Measurements from ENCODE around the gene SH2D3A.
"Not testable (repeated sequence)": the region's sequence is repeated elsewhere in the genome, so short reads cannot be mapped to it uniquely, and the experiment has no call there.

The SH2D3A gene

GRCh38 chr19:6754653-6755463 lies 12.4 kb downstream of the SH2D3A start:
- no peak for DNase-seq

- no peak for DNase-seq
Measured at GRCh38 chr19:6754136-6754535, 13.1 kb downstream of the SH2D3A start.

DNA sequence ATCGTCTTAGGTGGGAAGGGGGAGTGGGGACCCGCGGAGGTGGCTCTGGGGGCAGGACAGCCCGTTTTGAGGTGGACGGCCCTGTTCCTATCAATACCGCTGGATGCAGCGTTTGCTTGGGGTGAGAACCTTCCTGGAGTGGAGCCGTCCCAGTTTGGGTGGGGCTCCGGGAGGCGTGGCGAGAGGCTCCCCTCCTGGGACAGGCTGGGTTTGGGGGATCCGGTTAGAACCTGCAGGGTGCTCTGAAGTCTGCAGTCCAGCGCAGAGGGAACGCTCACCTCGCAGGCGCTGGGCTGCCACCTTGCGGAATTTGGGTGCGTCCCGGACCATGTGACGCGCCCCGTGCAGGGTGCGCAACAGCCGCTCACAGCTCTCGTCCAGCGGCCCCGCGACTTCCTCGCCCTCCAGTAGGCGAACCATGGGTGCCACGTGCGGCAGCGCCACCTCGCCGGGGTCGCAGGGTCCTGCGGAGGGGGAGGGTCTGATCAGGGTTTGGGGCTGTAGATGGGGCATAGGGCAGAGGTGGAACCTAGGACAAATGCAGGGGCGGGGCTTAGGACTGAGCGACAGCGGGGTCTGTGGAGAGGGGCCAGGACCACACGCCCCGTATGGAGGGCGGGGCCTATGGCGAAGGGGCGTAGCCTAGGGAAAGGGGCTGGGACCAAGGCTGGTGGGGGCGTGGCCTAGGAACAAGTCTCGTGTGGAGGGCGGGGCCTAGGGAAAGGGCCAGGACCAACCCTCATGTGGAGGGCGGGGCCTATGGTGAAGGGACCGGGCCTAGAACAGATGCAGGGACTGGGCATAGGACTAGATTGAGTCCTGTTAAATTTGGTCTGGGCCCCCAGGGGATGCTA lies 13.8 kb downstream of the SH2D3A start:
- DNase-seq: no peak

DNA sequence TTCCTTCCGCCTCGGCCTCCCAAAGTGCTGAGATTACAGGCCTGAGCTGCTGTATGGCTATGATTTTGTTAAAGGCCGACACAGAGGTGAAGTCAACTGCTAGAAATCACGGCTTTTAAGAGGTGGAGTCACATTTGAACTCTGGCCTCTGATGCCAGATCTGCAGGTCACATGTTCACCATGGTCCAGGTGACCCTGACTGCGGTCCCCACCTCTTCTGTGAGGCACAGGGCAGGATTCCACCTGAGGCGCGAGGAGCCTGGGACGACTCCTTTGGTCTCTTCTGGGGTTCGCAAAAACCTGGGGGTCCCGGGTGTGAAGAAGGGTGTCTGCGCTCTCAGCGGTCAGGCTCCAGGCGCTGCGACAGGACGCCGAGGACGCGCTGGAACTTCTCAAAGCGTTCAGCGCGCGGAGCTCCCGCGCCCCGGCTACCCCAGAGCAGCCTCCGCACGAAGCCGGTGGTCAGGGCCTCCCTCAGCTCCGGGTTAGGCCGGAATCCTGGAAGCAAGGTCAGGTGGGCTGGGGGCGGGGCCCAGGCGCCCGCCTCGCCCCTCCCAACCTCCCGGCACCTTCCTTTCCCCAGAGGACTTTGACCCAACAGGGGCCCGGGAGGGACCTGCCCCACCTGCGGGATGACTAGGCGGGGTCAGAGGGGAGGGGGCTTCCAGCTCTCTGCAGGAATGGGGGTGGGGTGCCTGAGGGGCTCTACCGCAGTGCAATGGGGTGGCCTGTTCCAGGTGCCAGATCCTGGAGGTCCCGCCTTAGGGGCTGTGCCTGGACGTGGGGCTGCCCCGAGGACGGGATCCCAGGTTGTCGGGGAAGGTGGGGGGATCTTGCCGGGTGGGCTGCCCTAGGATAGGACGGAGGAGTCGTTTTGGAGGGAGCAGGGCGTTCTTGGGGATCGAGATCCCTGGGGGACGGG lies 14.7 kb downstream of the SH2D3A start:
- DNase-seq: no peak

DNA sequence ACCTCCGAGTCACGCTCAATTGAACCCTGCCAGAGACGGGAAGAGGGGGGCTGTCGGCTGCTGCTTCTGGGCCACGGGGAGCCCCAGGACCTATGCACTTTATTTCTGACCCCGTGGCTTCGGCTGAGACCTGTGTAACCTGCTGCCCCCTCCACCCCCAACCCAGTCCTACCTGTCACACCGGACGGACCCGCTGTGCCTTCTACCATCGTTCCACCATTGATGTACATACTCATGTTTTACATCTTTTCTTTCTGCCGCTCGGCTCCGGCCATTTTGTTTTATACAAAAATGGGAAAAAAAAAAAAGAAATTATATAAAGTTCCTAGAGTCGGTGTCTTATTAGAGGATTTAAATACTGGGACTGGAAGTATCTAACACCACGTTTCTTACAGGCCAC lies 16.0 kb downstream of the SH2D3A start:
- DNase-seq: no peak

DNA sequence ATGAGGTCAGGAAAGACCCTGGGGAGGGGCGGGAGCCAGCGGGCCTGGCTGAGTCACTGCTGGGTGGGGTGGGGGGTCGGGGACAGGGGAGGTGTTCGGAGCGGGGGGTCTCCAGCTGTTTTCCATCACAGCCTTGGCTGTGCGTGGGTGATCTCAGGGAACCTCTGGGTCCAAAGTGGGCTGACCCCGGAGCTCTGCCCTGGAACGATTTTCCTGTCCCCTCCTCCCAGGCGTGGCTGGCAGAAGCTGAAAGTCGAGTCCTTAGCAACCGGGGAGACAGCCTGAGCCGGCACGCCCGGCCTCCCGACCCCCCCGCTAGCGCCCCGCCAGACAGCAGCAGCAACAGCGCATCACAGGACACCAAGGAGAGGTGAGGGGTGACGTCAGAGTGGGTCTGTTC lies 17.2 kb downstream of the SH2D3A start:
- no peak for DNase-seq

DNA sequence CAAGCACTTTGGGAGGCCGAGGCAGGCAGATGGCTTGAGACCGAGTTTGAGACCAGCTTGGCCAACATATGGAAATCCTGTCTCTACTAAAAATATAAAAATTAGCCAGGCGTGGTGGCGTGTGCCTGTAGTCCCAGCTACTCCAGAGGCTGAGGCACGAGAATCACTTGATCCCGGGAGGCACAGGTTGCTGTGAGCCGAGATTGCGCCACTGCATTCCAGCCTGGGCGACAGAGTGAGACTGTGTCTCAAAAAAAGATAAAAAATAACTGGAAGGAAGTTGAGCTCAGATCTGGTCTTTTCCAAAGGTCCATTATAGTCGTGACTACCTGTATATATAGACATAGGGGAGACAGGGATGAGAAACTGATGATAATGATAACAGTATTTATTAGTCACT lies 18.7 kb downstream of the SH2D3A start:
- DNase-seq: not testable (repeated sequence)

DNA sequence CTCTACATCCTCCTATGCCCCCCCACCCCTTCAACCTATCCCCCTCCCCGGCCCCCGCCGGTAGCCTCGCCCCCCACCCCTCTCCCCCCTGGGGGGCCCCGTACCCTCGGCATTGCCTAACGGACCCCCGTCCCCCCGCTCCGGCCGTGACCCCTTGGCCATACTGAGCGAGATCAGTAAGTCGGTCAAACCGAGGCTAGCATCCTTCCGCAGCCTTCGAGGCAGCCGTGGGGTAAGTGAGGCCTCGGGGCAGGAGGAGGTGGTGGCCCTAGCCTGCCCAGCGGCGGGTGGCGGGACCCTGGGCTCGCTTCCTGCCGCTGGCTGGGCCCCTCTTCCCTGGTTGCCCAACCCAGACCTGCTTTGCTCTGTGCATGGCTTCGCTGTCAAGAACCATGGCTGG lies 21.3 kb downstream of the SH2D3A start:
- DNase-seq: no peak

GRCh38 chr19:6744381-6745301 lies 22.6 kb downstream of the SH2D3A start:
- no peak for DNase-seq

- DNase-seq: no peak
Measured at GRCh38 chr19:6743714-6744380, 23.4 kb downstream of the SH2D3A start.

- DNase-seq: no peak
Measured at GRCh38 chr19:6743066-6743465, 24.2 kb downstream of the SH2D3A start.

DNA sequence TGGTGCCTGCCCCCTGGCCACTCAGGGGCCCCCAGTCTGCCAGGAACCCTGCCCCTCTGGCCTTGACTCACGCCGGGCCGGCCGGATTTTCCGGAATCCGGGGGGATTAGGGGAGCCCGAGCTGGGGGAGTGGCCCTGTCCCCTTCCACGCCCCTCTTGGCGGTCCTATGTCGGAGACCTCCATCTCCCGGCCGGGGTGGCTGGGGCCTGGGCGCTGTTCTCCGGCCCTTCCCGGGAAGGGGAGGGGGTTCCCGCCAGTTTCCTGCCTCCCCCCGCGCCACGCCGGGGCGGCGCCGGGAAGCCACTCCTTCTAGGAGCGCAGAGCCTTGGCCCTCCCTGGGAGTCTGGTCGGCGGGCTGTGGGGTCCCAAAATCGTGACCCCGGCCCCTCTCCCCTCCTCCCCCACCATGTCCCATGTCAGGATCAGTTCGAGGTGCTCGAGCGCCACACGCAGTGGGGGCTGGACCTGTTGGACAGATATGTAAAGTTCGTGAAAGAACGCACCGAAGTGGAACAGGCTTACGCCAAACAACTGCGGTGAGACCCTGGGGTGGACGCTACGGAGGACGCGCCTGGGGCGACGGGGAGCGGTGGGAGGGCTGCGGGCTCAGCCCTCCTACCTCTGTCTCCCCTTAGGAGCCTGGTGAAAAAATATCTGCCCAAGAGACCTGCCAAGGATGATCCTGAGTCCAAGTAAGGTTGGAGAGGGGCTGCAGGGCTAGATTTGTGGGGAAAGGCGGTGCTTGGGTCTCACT lies 26.5 kb downstream of the SH2D3A start:
- no peak for DNase-seq

- no peak for DNase-seq
Measured at GRCh38 chr19:6739883-6740588, 27.2 kb downstream of the SH2D3A start.

DNA sequence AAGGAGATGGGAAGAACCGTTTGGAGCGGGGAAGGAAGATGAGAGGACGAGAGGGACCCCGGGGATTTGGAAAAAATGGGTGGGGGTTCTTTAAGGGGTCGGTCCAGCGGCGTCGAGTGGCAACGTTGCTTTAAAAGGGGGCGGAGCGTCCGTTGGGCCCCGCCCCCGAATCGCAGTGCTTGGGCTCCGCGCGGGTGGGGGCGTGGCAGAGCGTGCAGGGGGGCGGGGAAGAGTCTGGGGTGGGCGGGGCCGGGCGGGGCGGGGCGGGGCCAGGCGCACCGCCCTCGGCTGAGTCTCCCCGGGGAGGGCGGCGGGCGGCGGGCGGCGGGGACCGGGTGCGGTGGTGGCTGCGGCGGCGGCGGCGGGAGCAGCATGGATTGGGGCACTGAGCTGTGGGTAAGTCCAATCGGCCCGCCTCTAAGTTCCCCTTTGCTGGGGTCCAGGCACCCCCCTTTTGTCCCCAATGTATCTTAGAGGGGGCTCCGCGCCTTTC lies 27.8 kb downstream of the SH2D3A start, which contains the start of gene TRIP10:
TRIP10 (plus strand) TSS at position 291 of the 493 bp plus-strand sequence; CDS start at position 373, 82 bp downstream.
- no peak for DNase-seq

DNA sequence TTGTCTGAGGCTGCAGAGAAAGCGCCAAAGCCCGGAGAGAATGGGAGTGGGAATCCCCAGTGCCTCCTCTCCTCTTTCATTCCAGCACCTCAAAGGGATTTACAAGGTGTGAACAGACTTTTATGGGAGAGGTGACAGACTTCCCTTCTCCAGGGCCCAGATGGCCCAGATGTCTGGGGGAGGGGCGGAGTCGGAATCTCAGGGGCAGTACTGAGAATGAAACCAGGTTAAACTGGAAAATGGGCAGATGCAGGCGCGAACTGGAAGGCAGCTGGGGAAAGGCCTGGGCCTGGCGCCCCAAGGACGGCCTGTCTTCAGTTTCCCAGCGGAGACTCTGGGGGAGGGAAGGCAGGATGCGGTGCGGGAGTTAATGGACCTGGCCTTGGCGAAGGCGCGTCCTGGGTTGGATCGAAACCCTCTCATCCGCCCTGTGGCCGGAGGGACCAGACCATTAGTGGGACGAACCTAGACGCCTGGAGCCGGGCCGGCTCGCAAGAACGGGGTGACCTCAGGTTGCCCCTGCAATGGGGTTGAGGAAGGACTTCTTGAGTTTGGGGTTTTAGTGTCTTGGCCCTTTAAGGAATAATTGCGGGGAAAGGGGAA lies 28.3 kb downstream of the SH2D3A start:
- no peak for DNase-seq

- peak; percentile 40 for DNase-seq
Measured at GRCh38 chr19:6737873-6738786, 29.1 kb downstream of the SH2D3A start.

DNA sequence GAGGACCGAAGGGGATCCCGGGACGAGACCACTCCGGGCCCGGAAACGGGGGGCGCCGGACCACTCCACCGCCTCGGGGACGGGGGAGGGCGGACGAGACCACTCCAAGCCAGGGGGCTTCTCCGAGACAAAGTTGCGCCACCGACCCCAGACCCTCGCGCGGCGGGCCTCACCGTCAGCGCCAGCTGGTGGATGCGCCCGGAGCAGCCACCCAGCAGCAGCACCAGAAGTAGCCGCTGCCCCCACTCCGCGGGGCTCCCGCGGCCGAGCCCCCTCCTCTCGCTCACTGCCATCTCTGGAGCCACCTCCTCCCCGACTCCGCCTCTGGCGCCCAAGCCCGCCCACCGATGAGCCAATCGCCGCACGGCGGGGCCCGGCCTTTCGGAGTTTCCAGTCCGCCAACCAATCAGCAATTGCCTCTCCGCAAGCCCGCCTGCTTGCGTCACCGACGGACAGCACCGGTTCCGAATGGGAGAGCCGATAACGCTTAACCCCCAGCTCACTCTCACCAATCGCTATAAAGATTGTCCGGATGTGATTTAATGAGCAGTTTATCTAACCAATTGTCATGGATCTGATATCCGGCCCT lies 29.9 kb downstream of the SH2D3A start, which contains the start of gene GPR108:
GPR108 (minus strand) TSS at position 297 of the 589 bp plus-strand sequence; CDS start at position 293, 4 bp downstream.
- peak; percentile 97 for DNase-seq

Measured in NCI-H1048 (cell line).